ENCODE measurements around the gene DLL1.

The DLL1 gene

GRCh38 chr6:170295510-170296422, 4.9 kb upstream of the DLL1 start:
- DNase-seq (ENCODE audit: low read depth in 2 of 3, low spot score in 1 of 3): no peak

- DNase-seq (ENCODE audit: low read depth in 2 of 3, low spot score in 1 of 3): no peak
Observed at GRCh38 chr6:170294813-170295509, 4.1 kb upstream of the DLL1 start.

GRCh38 chr6:170294298-170294730, 3.4 kb upstream of the DLL1 start:
- DNase-seq (ENCODE audit: low read depth in 2 of 3, low spot score in 1 of 3): no peak

- DNase-seq (ENCODE audit: low read depth in 2 of 3, low spot score in 1 of 3): no peak
Observed at GRCh38 chr6:170293341-170294231, 2.7 kb upstream of the DLL1 start.

GRCh38 chr6:170292407-170293158, 1.7 kb upstream of the DLL1 start:
- DNase-seq (ENCODE audit: low read depth in 2 of 3, low spot score in 1 of 3): no peak

GRCh38 chr6:170292111-170292406, 1.2 kb upstream of the DLL1 start:
- DNase-seq (ENCODE audit: low read depth in 2 of 3, low spot score in 1 of 3): no peak

- no peak for DNase-seq (ENCODE audit: low read depth in 2 of 3, low spot score in 1 of 3)
Observed at GRCh38 chr6:170291271-170292110, 613 bp upstream of the DLL1 start.

GRCh38 chr6:170289951-170290295, 955 bp downstream of the DLL1 start:
- no peak for DNase-seq (ENCODE audit: low read depth in 2 of 3, low spot score in 1 of 3)

GRCh38 chr6:170289180-170289931, 1.5 kb downstream of the DLL1 start:
- no peak for DNase-seq (ENCODE audit: low read depth in 2 of 3, low spot score in 1 of 3)

GRCh38 chr6:170288852-170289179, 2.1 kb downstream of the DLL1 start:
- no peak for DNase-seq (ENCODE audit: low read depth in 2 of 3, low spot score in 1 of 3)

GRCh38 chr6:170288091-170288631, 2.7 kb downstream of the DLL1 start:
- no peak for DNase-seq (ENCODE audit: low read depth in 2 of 3, low spot score in 1 of 3)

- no peak for DNase-seq (ENCODE audit: low read depth in 2 of 3, low spot score in 1 of 3)
Observed at GRCh38 chr6:170287371-170287876, 3.5 kb downstream of the DLL1 start.

- DNase-seq (ENCODE audit: low read depth in 2 of 3, low spot score in 1 of 3): no peak
Observed at GRCh38 chr6:170286934-170287265, 4.0 kb downstream of the DLL1 start.

GRCh38 chr6:170286246-170286933, 4.5 kb downstream of the DLL1 start:
- no peak for DNase-seq (ENCODE audit: low read depth in 2 of 3, low spot score in 1 of 3)

- no peak for DNase-seq (ENCODE audit: low read depth in 2 of 3, low spot score in 1 of 3)
Observed at GRCh38 chr6:170285482-170285881, 5.4 kb downstream of the DLL1 start.

GRCh38 chr6:170284866-170285469, 5.9 kb downstream of the DLL1 start:
- no peak for DNase-seq (ENCODE audit: low read depth in 2 of 3, low spot score in 1 of 3)

GRCh38 chr6:170284126-170284773, 6.6 kb downstream of the DLL1 start:
- DNase-seq (ENCODE audit: low read depth in 2 of 3, low spot score in 1 of 3): no peak

All from stimulated activated CD4-positive, alpha-beta T cell treated with anti-CD3 and anti-CD28 coated beads, Interleukin-12 subunit alpha, Interleukin-12 subunit beta, amount 100 ng/mL, for 48 hours (primary cell).